Hepatocyte (in vitro differentiated cells): ENCODE results near the gene PKDREJ. TPM values are rescaled to one million over a fixed set of nuclear protein-coding genes. Genes with fewer than 3 reads are reported as not detected.

Source experiments
- DNase-seq: peaks from one replicate; pipeline ENCODE4 v3.0.0-alpha.2; 2016; ENCODE audit warnings: low spot score
- H2AFZ ChIP-seq: fragments of 200-600 bp; sonication (generic); 2 replicates; pipeline ENCODE4 v1.6.0; 2016; ENCODE audit warnings: antibody characterized with exemption, mild to moderate bottlenecking
- H3K27ac ChIP-seq: fragments of 200-600 bp; sonication (generic); 2 replicates; pipeline ENCODE4 v1.5.1; 2016; ENCODE audit warnings: mild to moderate bottlenecking
- H3K27me3 ChIP-seq: fragments of 200-600 bp; sonication (generic); 2 replicates; pipeline ENCODE4 v1.6.1; 2016
- H3K36me3 ChIP-seq: fragments of 200-600 bp; sonication (generic); replicated peaks from 2 replicates; pipeline ENCODE4 v1.5.1; 2016; ENCODE audit warnings: low read depth; ENCODE audit not compliant: insufficient read depth
- H3K4me1 ChIP-seq: fragments of 200-600 bp; sonication (generic); 2 replicates; pipeline ENCODE4 v1.5.1; 2016; ENCODE audit warnings: mild to moderate bottlenecking, moderate library complexity; ENCODE audit not compliant: insufficient read depth
- H3K4me2 ChIP-seq: fragments of 200-600 bp; sonication (generic); 2 replicates; pipeline ENCODE4 v1.6.0; 2016
- H3K4me3 ChIP-seq: fragments of 200-600 bp; sonication (generic); 2 replicates; pipeline ENCODE4 v1.5.1; 2016; ENCODE audit warnings: mild to moderate bottlenecking
- H3K79me2 ChIP-seq: fragments of 200-600 bp; sonication (generic); 2 replicates; pipeline ENCODE4 v1.6.0; 2017; ENCODE audit warnings: mild to moderate bottlenecking
- H3K9me2 ChIP-seq: fragments of 200-600 bp; sonication (generic); replicated peaks from 2 replicates; pipeline ENCODE4 v1.6.0; 2017; ENCODE audit warnings: mild to moderate bottlenecking; ENCODE audit not compliant: insufficient read depth
- H3K9me3 ChIP-seq: fragments of 200-600 bp; sonication (generic); 2 replicates; pipeline ENCODE4 v1.5.1; 2016; ENCODE audit warnings: low read depth, mild to moderate bottlenecking
- H4K20me1 ChIP-seq: fragments of 200-600 bp; sonication (generic); 2 replicates; pipeline ENCODE4 v1.6.0; 2016; ENCODE audit warnings: mild to moderate bottlenecking; ENCODE audit not compliant: insufficient read depth, poor library complexity, severe bottlenecking
- CTCF ChIP-seq: fragments of 200-600 bp; sonication (generic); IDR thresholded peaks from 2 replicates; pipeline ENCODE4 v1.5.1; 2016; ENCODE audit warnings: antibody characterized with exemption, mild to moderate bottlenecking; ENCODE audit not compliant: poor library complexity
- EZH2 ChIP-seq: fragments of 200-600 bp; sonication (generic); IDR thresholded peaks from 2 replicates; pipeline ENCODE4 v1.6.1; 2016; ENCODE audit warnings: antibody characterized with exemption, mild to moderate bottlenecking, borderline replicate concordance
- EZH2phosphoT487 ChIP-seq: fragments of 200-600 bp; sonication (generic); IDR thresholded peaks from one replicate; pipeline ENCODE4 v1.6.1; 2018; ENCODE audit warnings: antibody characterized with exemption, mild to moderate bottlenecking, low read depth, moderate library complexity; ENCODE audit not compliant: unreplicated experiment, severe bottlenecking
- WGBS: methylation state at CpG from one replicate; pipeline ENCODE4 v1.1.6; 2016; ENCODE audit warnings: low lambda C conversion rate; ENCODE audit errors: missing lambda C conversion rate; 5-methylcytosine and 5-hydroxymethylcytosine counted together
- polyA plus RNA-seq: library from polyadenylated mRNA; unstranded; fragments of >200 nt; fragmentation: Nextera tagmentation; extraction: Ambion mirVana; gene quantifications from 2 replicates; pipeline ENCODE4 v1.2.1, GENCODE V29; 2016
- total RNA-seq: library from RNA; depleted of rRNA; stranded (reverse); fragments of >200 nt; gene quantifications from 2 replicates; pipeline ENCODE4 v1.2.3, GENCODE V29; 2014

The PKDREJ gene
- total and polyA plus RNA-seq, 2 experiments from 2014 or later = 0.16 TPM; not detected in 1

- H3K9me3 ChIP-seq = no peaks in the 10 kb centered on the region
- H3K27me3 ChIP-seq = no peaks in the 10 kb centered on the region
- no peak overlapping the region for H3K4me3 ChIP-seq
- no peak overlapping the region for H3K27ac ChIP-seq
- H3K79me2 ChIP-seq = no peaks in the 10 kb centered on the region
- no peaks in the 10 kb centered on the region for H3K4me1 ChIP-seq
- H3K36me3 ChIP-seq = no peaks in the 10 kb centered on the region
- 94% methylated on average over 5 of the region's 5 CpGs for WGBS
- DNase-seq = no peak
- H3K4me2 ChIP-seq = no peak overlapping the region
- no peaks in the 10 kb centered on the region for H3K9me2 ChIP-seq
- H4K20me1 ChIP-seq = no peaks in the 10 kb centered on the region
- no peak for TF ChIP-seq EZH2
- TF ChIP-seq EZH2phosphoT487 = no peak
- TF ChIP-seq CTCF = no peak
- no peak overlapping the region for H2AFZ ChIP-seq
These were observed 42.2 kb downstream of the PKDREJ start for GRCh38 chr22:46220921-46221320.

GRCh38 chr22:46219636-46220035 lies 43.5 kb downstream of the PKDREJ start:
- Histone ChIP-seq H2AFZ (no peak overlapping the region), H4K20me1 (no peaks in the 10 kb centered on the region), H3K9me2 (no peaks in the 10 kb centered on the region), H3K27me3 (no peaks in the 10 kb centered on the region), H3K27ac (no peak overlapping the region), H3K79me2 (no peaks in the 10 kb centered on the region), H3K36me3 (no peaks in the 10 kb centered on the region), H3K4me2 (no peak overlapping the region), H3K4me1 (no peaks in the 10 kb centered on the region), H3K4me3 (no peak overlapping the region), H3K9me3 (no peaks in the 10 kb centered on the region)
- DNase-seq = no peak
- TF ChIP-seq EZH2 (no peak), CTCF (no peak), EZH2phosphoT487 (no peak)
- WGBS = 93% methylated on average over 10 of the region's 10 CpGs

GRCh38 chr22:46214616-46215015 lies 48.5 kb downstream of the PKDREJ start:
- Histone ChIP-seq H3K4me2 (no peak overlapping the region), H3K27ac (no peak overlapping the region), H3K9me3 (peaks cover 5% of the 10 kb centered on the region), H3K4me1 (no peaks in the 10 kb centered on the region), H4K20me1 (no peaks in the 10 kb centered on the region), H3K4me3 (no peak overlapping the region), H2AFZ (no peak overlapping the region), H3K36me3 (no peaks in the 10 kb centered on the region), H3K9me2 (no peaks in the 10 kb centered on the region), H3K27me3 (no peaks in the 10 kb centered on the region), H3K79me2 (no peaks in the 10 kb centered on the region)
- 99% methylated on average over 27 of the region's 28 CpGs for WGBS
- DNase-seq = no peak
- TF ChIP-seq EZH2phosphoT487 = no peak
- no peak for TF ChIP-seq CTCF
- no peak for TF ChIP-seq EZH2

- H3K9me3 ChIP-seq = peaks cover 10% of the 10 kb centered on the region
- H3K4me2 ChIP-seq = no peak overlapping the region
- 98% methylated on average over 29 of the region's 29 CpGs for WGBS
- no peak overlapping the region for H3K27ac ChIP-seq
- no peak for TF ChIP-seq EZH2phosphoT487
- H3K4me1 ChIP-seq = no peaks in the 10 kb centered on the region
- no peaks in the 10 kb centered on the region for H3K36me3 ChIP-seq
- no peak for DNase-seq
- no peak overlapping the region for H3K4me3 ChIP-seq
- H2AFZ ChIP-seq = no peak overlapping the region
- H4K20me1 ChIP-seq = no peaks in the 10 kb centered on the region
- no peaks in the 10 kb centered on the region for H3K9me2 ChIP-seq
- no peaks in the 10 kb centered on the region for H3K27me3 ChIP-seq
- no peaks in the 10 kb centered on the region for H3K79me2 ChIP-seq
These were observed 49.0 kb downstream of the PKDREJ start for GRCh38 chr22:46214149-46214548.
